Fibroblast of lung (primary cell): ENCODE data around the gene TFCP2. TPM values are rescaled to one million over a fixed set of nuclear protein-coding genes. Genes with fewer than 3 reads are reported as not detected.

Experiments used
- DNase-seq, 2 donors: peaks; one replicate each; pipeline versions ENCODE4 v3.0.0 to v3.0.0-alpha.2; 2010; ENCODE audit warnings: low read depth in 2 of 2
- H2AFZ ChIP-seq: 2 replicates; pipeline ENCODE4 v1.5.1; 2012; ENCODE audit warnings: low read length, control low read depth, inconsistent platforms
- H3K27ac ChIP-seq: 2 replicates; pipeline ENCODE4 v1.5.1; 2011; ENCODE audit warnings: low read length, control low read depth; ENCODE audit not compliant: insufficient read depth
- H3K27me3 ChIP-seq: 2 replicates; pipeline ENCODE4 v1.5.1; 2011; ENCODE audit warnings: mild to moderate bottlenecking, low read length; ENCODE audit not compliant: control insufficient read depth, insufficient read depth
- H3K36me3 ChIP-seq: 2 replicates; pipeline ENCODE4 v1.5.1; 2011; ENCODE audit warnings: low read length; ENCODE audit not compliant: control insufficient read depth, insufficient read depth
- H3K4me1 ChIP-seq: 2 replicates; pipeline ENCODE4 v1.5.1; 2011; ENCODE audit warnings: low read length; ENCODE audit not compliant: control insufficient read depth, insufficient read depth; ENCODE audit errors: extremely low read depth
- H3K4me2 ChIP-seq: 2 replicates; pipeline ENCODE4 v1.5.1; 2011; ENCODE audit warnings: low read length, control low read depth; ENCODE audit not compliant: insufficient read depth; ENCODE audit errors: extremely low read depth
- H3K4me3 ChIP-seq, 4 experiments: fragments of 200-600 bp in 1 of 4; sonication (generic) in 1 of 4; replicated peaks in 1 of 4; 2 replicates each; pipeline ENCODE4 v1.5.1; 2011 to 2016; ENCODE audit warnings: low read length in 4 of 4, low read depth in 3 of 4, mild to moderate bottlenecking in 3 of 4, control low read depth in 2 of 4, inconsistent platforms in 1 of 4, mixed read lengths in 1 of 4; ENCODE audit not compliant: insufficient read depth in 1 of 4; ENCODE audit errors: control extremely low read depth in 1 of 4
- H3K79me2 ChIP-seq: 2 replicates; pipeline ENCODE4 v1.5.1; 2012; ENCODE audit warnings: mild to moderate bottlenecking, low read length, inconsistent platforms; ENCODE audit not compliant: control insufficient read depth, insufficient read depth
- H3K9ac ChIP-seq: 2 replicates; pipeline ENCODE4 v1.5.1; 2011; ENCODE audit warnings: mild to moderate bottlenecking, low read length, control low read depth; ENCODE audit not compliant: insufficient read depth
- H3K9me3 ChIP-seq: 2 replicates; pipeline ENCODE4 v1.5.1; 2012; ENCODE audit warnings: low read depth, low read length; ENCODE audit not compliant: control insufficient read depth, insufficient read depth
- H4K20me1 ChIP-seq: 2 replicates; pipeline ENCODE4 v1.5.1; 2011; ENCODE audit warnings: low read length; ENCODE audit not compliant: control insufficient read depth, insufficient read depth; ENCODE audit errors: extremely low read depth
- CTCF ChIP-seq, 2 donors: IDR thresholded peaks in 1 of 2; conservative IDR thresholded peaks in 1 of 2; 1 replicate in 1 of 2; 2 replicates in 1 of 2; pipeline ENCODE4 v1.5.1; 2011 to 2012; ENCODE audit warnings: low read length in 2 of 2, control low read depth in 1 of 2, inconsistent platforms in 1 of 2, low read depth in 1 of 2, mild to moderate bottlenecking in 1 of 2
- EZH2 ChIP-seq: IDR thresholded peaks from 2 replicates; pipeline ENCODE4 v1.5.1; 2012; ENCODE audit warnings: low read length, control low read depth, mild to moderate bottlenecking; ENCODE audit errors: missing control alignments
- polyA plus RNA-seq, 2 donors: library from polyadenylated mRNA; depleted of rRNA in 1 of 2; stranded (reverse) in 1 of 2; unstranded in 1 of 2; fragments of >200 nt; gene quantifications; 2 replicates each; pipeline ENCODE4 v1.2.1, GENCODE V29; 2011 to 2012; ENCODE audit warnings: missing spikeins in 1 of 2
- total RNA-seq: library from RNA; depleted of rRNA; stranded (reverse); fragments of >200 nt; gene quantifications from 2 replicates; pipeline ENCODE4 v1.2.1, GENCODE V29; 2014

The TFCP2 gene
- total and polyA plus RNA-seq, 2 donors (not counting 1 experiment from before 2014, with no cell fraction given), result 9.4 to 23.0 TPM

- H3K27ac ChIP-seq, result no peak overlapping the region
- H3K36me3 ChIP-seq, result peaks cover 4% of the 10 kb centered on the region
- no peak overlapping the region for H3K4me3 ChIP-seq
- no peaks in the 10 kb centered on the region for H3K27me3 ChIP-seq
- no peaks in the 10 kb centered on the region for H3K79me2 ChIP-seq
- no peak for TF ChIP-seq EZH2
- no peak for TF ChIP-seq CTCF (conservative IDR thresholded peaks at IDR 0.05 in 1 of 2, IDR thresholded peaks at IDR 0.05 in 1 of 2; ENCODE audit: low read depth in 1 of 2, low read length in 2 of 2)
- peak in 1 of 2 donors; percentile 33 for DNase-seq
- no peak overlapping the region for H2AFZ ChIP-seq
- no peaks in the 10 kb centered on the region for H3K4me1 ChIP-seq
- no peak overlapping the region for H3K9ac ChIP-seq
- no peak overlapping the region for H3K4me2 ChIP-seq
- H3K9me3 ChIP-seq, result no peaks in the 10 kb centered on the region
- H4K20me1 ChIP-seq, result no peaks in the 10 kb centered on the region
Measured at GRCh38 chr12:51070004-51070403, 102.9 kb downstream of the TFCP2 start.

GRCh38 chr12:51067771-51068170 is 105.2 kb downstream of the TFCP2 start:
- no peaks in the 10 kb centered on the region for H4K20me1 ChIP-seq
- H3K9me3 ChIP-seq, result no peaks in the 10 kb centered on the region
- no peak overlapping the region for H3K4me3 ChIP-seq
- H2AFZ ChIP-seq, result no peak overlapping the region
- no peak for TF ChIP-seq CTCF (conservative IDR thresholded peaks at IDR 0.05 in 1 of 2, IDR thresholded peaks at IDR 0.05 in 1 of 2; ENCODE audit: low read depth in 1 of 2, low read length in 2 of 2)
- no peak for TF ChIP-seq EZH2
- no peaks in the 10 kb centered on the region for H3K79me2 ChIP-seq
- peaks cover 11% of the 10 kb centered on the region for H3K36me3 ChIP-seq
- no peak overlapping the region for H3K9ac ChIP-seq
- H3K27ac ChIP-seq, result no peak overlapping the region
- H3K4me1 ChIP-seq, result no peaks in the 10 kb centered on the region
- DNase-seq, result no peak
- no peak overlapping the region for H3K4me2 ChIP-seq
- no peaks in the 10 kb centered on the region for H3K27me3 ChIP-seq

GRCh38 chr12:51067229-51067628 is 105.7 kb downstream of the TFCP2 start:
- no peak overlapping the region for H3K4me2 ChIP-seq
- H3K9me3 ChIP-seq, result no peaks in the 10 kb centered on the region
- no peak for DNase-seq
- H3K36me3 ChIP-seq, result peaks cover 13% of the 10 kb centered on the region
- TF ChIP-seq EZH2 (no peak), CTCF (conservative IDR thresholded peaks at IDR 0.05 in 1 of 2, IDR thresholded peaks at IDR 0.05 in 1 of 2; ENCODE audit: low read depth in 1 of 2, low read length in 2 of 2) (no peak)
- no peaks in the 10 kb centered on the region for H4K20me1 ChIP-seq
- no peak overlapping the region for H2AFZ ChIP-seq
- H3K9ac ChIP-seq, result no peak overlapping the region
- H3K27me3 ChIP-seq, result no peaks in the 10 kb centered on the region
- no peak overlapping the region for H3K4me3 ChIP-seq
- H3K79me2 ChIP-seq, result no peaks in the 10 kb centered on the region
- H3K4me1 ChIP-seq, result no peaks in the 10 kb centered on the region
- no peak overlapping the region for H3K27ac ChIP-seq
